NCI-H2081 (cell line): ENCODE results near the gene USHBP1.

Experiments
- DNase-seq, 2 experiments: peaks; one replicate each; lab custom pipeline; 2025; lab: John Stamatoyannopoulos, UW

Gene USHBP1

GRCh38 chr19:17240062-17240752 lies 24.3 kb downstream of the USHBP1 start:
- DNase-seq, result no peak

GRCh38 chr19:17237747-17238706 lies 26.5 kb downstream of the USHBP1 start:
- no peak for DNase-seq

- no peak for DNase-seq
Measured at GRCh38 chr19:17236811-17237543, 27.6 kb downstream of the USHBP1 start.

GRCh38 chr19:17235971-17236777 lies 28.4 kb downstream of the USHBP1 start:
- peak; percentile 75 for DNase-seq

GRCh38 chr19:17235300-17235970 lies 29.1 kb downstream of the USHBP1 start:
- peak; percentile 36 to 77 for DNase-seq

- peak; percentile 50 to 61 for DNase-seq
Measured at GRCh38 chr19:17234911-17235299, 29.6 kb downstream of the USHBP1 start.

- DNase-seq, result no peak
Measured at GRCh38 chr19:17232258-17232657, 32.3 kb downstream of the USHBP1 start.

- DNase-seq, result no peak
Measured at GRCh38 chr19:17229890-17230289, 34.7 kb downstream of the USHBP1 start.

- DNase-seq, result no peak
Measured at GRCh38 chr19:17227798-17228367, 36.7 kb downstream of the USHBP1 start.

GRCh38 chr19:17226002-17226933 lies 38.3 kb downstream of the USHBP1 start, which contains the start of gene OCEL1:
Gene OCEL1 (plus strand): TSS chr19:17226226. CDS start chr19:17226248, 22 bp downstream.
- DNase-seq, result peak; percentile 96 to 97

GRCh38 chr19:17225053-17225452 lies 39.5 kb downstream of the USHBP1 start:
- no peak for DNase-seq

GRCh38 chr19:17220207-17220758 lies 44.3 kb downstream of the USHBP1 start:
- DNase-seq, result no peak

GRCh38 chr19:17219286-17219685 lies 45.3 kb downstream of the USHBP1 start:
- DNase-seq, result no peak

GRCh38 chr19:17216058-17216670 lies 48.4 kb downstream of the USHBP1 start:
- peak in 1 of 2 experiments; percentile 19 for DNase-seq

- DNase-seq, result peak; percentile 92
Measured at GRCh38 chr19:17215127-17215971, 49.2 kb downstream of the USHBP1 start, which contains the start of gene USE1. Gene USE1 (plus strand): TSS chr19:17215357. CDS start chr19:17215406, 49 bp downstream.

- DNase-seq, result no peak
Measured at GRCh38 chr19:17214508-17215126, 49.9 kb downstream of the USHBP1 start.

GRCh38 chr19:17213334-17213733 lies 51.2 kb downstream of the USHBP1 start:
- DNase-seq, result no peak
